OCI-LY1 (cell line): Measurements from ENCODE around the gene CHRM1.

Experiments
- H2AFZ ChIP-seq: fragments of 200-600 bp; sonication (generic), shearing (Covaris generic); 2 replicates; pipeline ENCODE4 v1.6.0; 2014; ENCODE audit warnings: antibody characterized with exemption, mild to moderate bottlenecking, low read length
- H3F3A ChIP-seq: fragments of 200-600 bp; sonication (generic), shearing (Covaris generic); 2 replicates; pipeline ENCODE4 v1.6.0; 2014; ENCODE audit warnings: mild to moderate bottlenecking, antibody characterized with exemption, low read length, moderate library complexity; ENCODE audit not compliant: insufficient read depth
- H3K27ac ChIP-seq: fragments of 200-600 bp; sonication (generic); 2 replicates; pipeline ENCODE4 v1.5.1; 2014; ENCODE audit warnings: low read length, mixed run types, mild to moderate bottlenecking, low read depth; ENCODE audit not compliant: poor library complexity, severe bottlenecking
- H3K27me3 ChIP-seq: fragments of 200-600 bp; sonication (generic); 2 replicates; pipeline ENCODE4 v1.6.0; 2014; ENCODE audit warnings: antibody characterized with exemption, mild to moderate bottlenecking, low read length, moderate library complexity; ENCODE audit not compliant: insufficient read depth
- H3K36me3 ChIP-seq: fragments of 200-600 bp; sonication (generic); 2 replicates; pipeline ENCODE4 v1.6.1; 2014; ENCODE audit warnings: mild to moderate bottlenecking, antibody characterized with exemption, low read length, moderate library complexity, mixed read lengths; ENCODE audit not compliant: insufficient read depth
- H3K4me1 ChIP-seq: fragments of 200-600 bp; sonication (generic); 2 replicates; pipeline ENCODE4 v1.5.1; 2014; ENCODE audit warnings: mild to moderate bottlenecking, low read length, moderate library complexity; ENCODE audit not compliant: insufficient read depth, severe bottlenecking
- H3K4me2 ChIP-seq: fragments of 200-600 bp; sonication (generic), shearing (Covaris generic); 2 replicates; pipeline ENCODE4 v1.6.1; 2014; ENCODE audit warnings: low read length
- H3K4me3 ChIP-seq: fragments of 200-600 bp; sonication (generic); 2 replicates; pipeline ENCODE4 v1.5.1; 2014; ENCODE audit warnings: low read length, low read depth, mild to moderate bottlenecking, mixed read lengths; ENCODE audit not compliant: poor library complexity, severe bottlenecking
- H3K79me2 ChIP-seq: fragments of 200-600 bp; shearing (Covaris generic); 2 replicates; pipeline ENCODE4 v1.6.1; 2016; ENCODE audit warnings: mixed run types, low read length, mixed read lengths; ENCODE audit not compliant: insufficient read depth
- H3K9ac ChIP-seq: fragments of 200-600 bp; sonication (generic), shearing (Covaris generic); 2 replicates; pipeline ENCODE4 v1.6.1; 2014; ENCODE audit warnings: mild to moderate bottlenecking, low read length, mixed read lengths
- H3K9me2 ChIP-seq: fragments of 200-600 bp; sonication (generic), shearing (Covaris generic); 2 replicates; pipeline ENCODE4 v1.6.1; 2014; ENCODE audit warnings: low read depth, mild to moderate bottlenecking, low read length, mixed read lengths
- H3K9me3 ChIP-seq: fragments of 200-600 bp; shearing (Covaris generic); 2 replicates; pipeline ENCODE4 v1.6.1; 2014; ENCODE audit warnings: low read length, mixed read lengths
- H4K20me1 ChIP-seq: fragments of 200-600 bp; sonication (generic), shearing (Covaris generic); 2 replicates; pipeline ENCODE4 v1.6.0; 2016; ENCODE audit warnings: mild to moderate bottlenecking, low read length; ENCODE audit not compliant: insufficient read depth
- CTCF ChIP-seq: fragments of 200-600 bp; sonication (generic), shearing (Covaris generic); IDR thresholded peaks from 2 replicates; pipeline ENCODE4 v1.5.1; 2017; ENCODE audit warnings: mild to moderate bottlenecking, antibody characterized with exemption, low read length, moderate library complexity, mixed read lengths
- EZH2 ChIP-seq: fragments of 200-600 bp; sonication (generic), shearing (Covaris generic); IDR thresholded peaks from 2 replicates; pipeline ENCODE4 v1.8.0; 2017; ENCODE audit warnings: borderline replicate concordance, mixed run types, mild to moderate bottlenecking, antibody characterized with exemption, low read length, moderate library complexity, mixed read lengths

CHRM1 gene

GRCh38 chr11:62888406-62888805 lies 32.8 kb downstream of the CHRM1 start:
- no peaks in the 10 kb centered on the region for H3K9me2 ChIP-seq
- no peak overlapping the region for H3K27ac ChIP-seq
- peaks cover 6% of the 10 kb centered on the region for H3K4me1 ChIP-seq
- no peak overlapping the region for H2AFZ ChIP-seq
- no peak overlapping the region for H3K9ac ChIP-seq
- H3K79me2 ChIP-seq: no peaks in the 10 kb centered on the region; the same call in 1 of the 2 replicates
- H3F3A ChIP-seq: no peaks in the 10 kb centered on the region
- no peaks in the 10 kb centered on the region for H4K20me1 ChIP-seq
- no peak overlapping the region for H3K4me3 ChIP-seq
- H3K4me2 ChIP-seq: no peak overlapping the region
- peaks cover 66% of the 10 kb centered on the region for H3K36me3 ChIP-seq
- H3K27me3 ChIP-seq: no peaks in the 10 kb centered on the region
- H3K9me3 ChIP-seq: no peaks in the 10 kb centered on the region
- TF ChIP-seq CTCF (no peak), EZH2 (no peak)

- Histone ChIP-seq H3K79me2 (peaks cover 9% of the 10 kb centered on the region), H3K4me2 (no peak overlapping the region), H3K9me3 (no peaks in the 10 kb centered on the region), H3K4me1 (peaks cover 27% of the 10 kb centered on the region), H3K9me2 (no peaks in the 10 kb centered on the region), H3K4me3 (no peak overlapping the region), H3K36me3 (peaks cover 85% of the 10 kb centered on the region), H3K9ac (no peak overlapping the region), H3K27me3 (no peaks in the 10 kb centered on the region), H4K20me1 (no peaks in the 10 kb centered on the region), H3K27ac (no peak overlapping the region), H2AFZ (no peak overlapping the region), H3F3A (no peaks in the 10 kb centered on the region)
- TF ChIP-seq CTCF (no peak), EZH2 (no peak)
These were observed 35.9 kb downstream of the CHRM1 start for GRCh38 chr11:62885137-62885750.

GRCh38 chr11:62883673-62884072 lies 37.5 kb downstream of the CHRM1 start:
- peak overlapping the region; percentile 7; the same call in 1 of the 2 replicates for H3K9ac ChIP-seq
- H3F3A ChIP-seq: no peaks in the 10 kb centered on the region
- no peaks in the 10 kb centered on the region for H3K9me2 ChIP-seq
- no peak overlapping the region for H3K27ac ChIP-seq
- peaks cover 85% of the 10 kb centered on the region for H3K36me3 ChIP-seq
- H2AFZ ChIP-seq: no peak overlapping the region
- no peak overlapping the region for H3K4me3 ChIP-seq
- TF ChIP-seq EZH2 (no peak), CTCF (no peak)
- H3K79me2 ChIP-seq: peaks cover 9% of the 10 kb centered on the region
- 0 out of 2 replicates have a peak overlapping the region, but pooled peaks have one; percentile 6 for H3K4me2 ChIP-seq
- H3K9me3 ChIP-seq: no peaks in the 10 kb centered on the region
- no peaks in the 10 kb centered on the region for H4K20me1 ChIP-seq
- H3K4me1 ChIP-seq: peaks cover 34% of the 10 kb centered on the region
- no peaks in the 10 kb centered on the region for H3K27me3 ChIP-seq
